PC-9 (cell line): ENCODE measurements around the gene CCDC148. TPM values are rescaled to one million over a fixed set of nuclear protein-coding genes. Genes with fewer than 3 reads are reported as not detected.

ENCODE experiments used
- BruUV-seq: library from RNA; stranded (reverse); fragments of 400-500 nt; replicated peaks from 2 replicates; lab custom pipeline; 2021; lab: Mats Ljungman, UMichigan
- CTCF ChIA-PET: fragments of 300-600 bp; sonication (Branson Sonifier 250); formaldehyde crosslinking; loops from one replicate; lab custom pipeline; 2022; ENCODE audit warnings: antibody characterized with exemption; lab: Charles Lee
- POLR2A ChIA-PET: fragments of 300-600 bp; sonication (Branson Sonifier 250); formaldehyde crosslinking; loops from one replicate; lab custom pipeline; 2022; ENCODE audit warnings: antibody characterized with exemption; ENCODE audit not compliant: unreplicated experiment; lab: Charles Lee
- DNase-seq, 2 experiments: peaks; one replicate each; pipeline versions ENCODE4 v3.0.0 to v3.0.0-alpha.2; 2015 to 2022; ENCODE audit warnings: mixed read lengths in 1 of 2
- H2AFZ ChIP-seq: fragments of 200-600 bp; sonication (generic); 2 replicates; pipeline ENCODE4 v1.8.1; 2017; ENCODE audit warnings: antibody characterized with exemption
- H3F3A ChIP-seq: fragments of 200-600 bp; sonication (generic); 2 replicates; pipeline ENCODE4 v1.8.1; 2017; ENCODE audit warnings: antibody characterized with exemption, mild to moderate bottlenecking, low read depth; ENCODE audit not compliant: insufficient read depth
- H3K27ac ChIP-seq: fragments of 200-600 bp; sonication (generic); 2 replicates; pipeline ENCODE4 v1.6.1; 2016; ENCODE audit warnings: mixed run types
- H3K27me3 ChIP-seq: fragments of 200-600 bp; sonication (generic); 2 replicates; pipeline ENCODE4 v1.6.1; 2016; ENCODE audit warnings: low read depth, mixed run types; ENCODE audit not compliant: insufficient read depth
- H3K36me3 ChIP-seq: fragments of 200-600 bp; sonication (generic); 2 replicates; pipeline ENCODE4 v1.6.1; 2016; ENCODE audit warnings: low read depth, mixed run types
- H3K4me1 ChIP-seq: fragments of 200-600 bp; sonication (generic); replicated peaks from 2 replicates; pipeline ENCODE4 v1.6.1; 2016; ENCODE audit warnings: mixed run types; ENCODE audit not compliant: insufficient read depth
- H3K4me2 ChIP-seq: fragments of 200-600 bp; sonication (generic); 2 replicates; pipeline ENCODE4 v1.6.1; 2017; ENCODE audit warnings: mixed run types
- H3K4me3 ChIP-seq: fragments of 200-600 bp; sonication (generic); 2 replicates; pipeline ENCODE4 v1.6.1; 2016; ENCODE audit warnings: mixed run types
- H3K79me2 ChIP-seq: fragments of 200-600 bp; sonication (generic); 2 replicates; pipeline ENCODE4 v1.6.1; 2017; ENCODE audit warnings: low read depth, mixed run types
- H3K9me2 ChIP-seq: fragments of 200-600 bp; sonication (generic); 2 replicates; pipeline ENCODE4 v1.8.1; 2017; ENCODE audit warnings: mild to moderate bottlenecking; ENCODE audit not compliant: insufficient read depth
- H3K9me3 ChIP-seq: fragments of 200-600 bp; sonication (generic); 2 replicates; pipeline ENCODE4 v1.8.1; 2016; ENCODE audit warnings: low read depth; ENCODE audit not compliant: insufficient read depth
- H4K20me1 ChIP-seq: fragments of 200-600 bp; sonication (generic); 2 replicates; pipeline ENCODE4 v1.8.1; 2017; ENCODE audit not compliant: insufficient read depth
- CTCF ChIP-seq: fragments of 200-600 bp; sonication (generic); conservative IDR thresholded peaks from 2 replicates; pipeline ENCODE4 v1.6.1; 2017; ENCODE audit warnings: mixed run types, antibody characterized with exemption, mild to moderate bottlenecking, moderate library complexity
- EZH2 ChIP-seq: fragments of 200-600 bp; sonication (generic); IDR thresholded peaks from 2 replicates; pipeline ENCODE4 v1.8.0; 2017; ENCODE audit warnings: antibody characterized with exemption, low read depth
- intact Hi-C: fragments of 100-400 bp; cut with micrococcal nuclease; formaldehyde crosslinking; loops from one replicate; pipeline ENCODE4 v1.10.0; 2022; ENCODE audit not compliant: unreplicated experiment
- total RNA-seq: library from RNA; stranded (reverse); gene quantifications from 2 replicates; pipeline ENCODE4 v1.2.3, GENCODE V29; 2021

Gene CCDC148
- total RNA-seq, 1 experiment from 2014 or later, result 1.8 TPM

- Histone ChIP-seq H3K4me1 (no peaks in the 10 kb centered on the region), H3F3A (no peaks in the 10 kb centered on the region), H3K27ac (no peak overlapping the region), H4K20me1 (no peaks in the 10 kb centered on the region), H3K36me3 (no peaks in the 10 kb centered on the region), H2AFZ (no peak overlapping the region), H3K4me2 (no peak overlapping the region), H3K79me2 (no peaks in the 10 kb centered on the region), H3K9me2 (no peaks in the 10 kb centered on the region), H3K9me3 (no peaks in the 10 kb centered on the region), H3K4me3 (no peak overlapping the region), H3K27me3 (no peaks in the 10 kb centered on the region)
- DNase-seq, result no peak
- CTCF ChIA-PET, result interaction anchor here (0.6 kb wide), 1 partner anchor 283 kb away, joined by 3 read pairs; no protein-coding TSS in a partner anchor
- POLR2A ChIA-PET, result no interaction called here
- TF ChIP-seq EZH2, result no peak
- no peak for TF ChIP-seq CTCF
- BruUV-seq, result no TSS peak
- intact Hi-C loops, result loop anchor here (5.0 kb wide), 1 partner anchor 279 kb away; the partner anchor contains the start of genes CCDC148 and PKP4
Measured at GRCh38 chr2:158178646-158179045, 277.9 kb downstream of the CCDC148 start.

GRCh38 chr2:158174956-158175355 is 281.6 kb downstream of the CCDC148 start:
- no peaks in the 10 kb centered on the region for H4K20me1 ChIP-seq
- no peak for TF ChIP-seq CTCF
- POLR2A ChIA-PET, result no interaction called here
- no peaks in the 10 kb centered on the region for H3F3A ChIP-seq
- no peak overlapping the region for H3K4me3 ChIP-seq
- H3K79me2 ChIP-seq, result no peaks in the 10 kb centered on the region
- no peaks in the 10 kb centered on the region for H3K9me2 ChIP-seq
- intact Hi-C loops, result loop anchor here (5.0 kb wide), 1 partner anchor 282 kb away; the partner anchor contains the start of genes CCDC148 and PKP4
- no peak overlapping the region for H2AFZ ChIP-seq
- DNase-seq, result no peak
- CTCF ChIA-PET, result no interaction called here
- no peaks in the 10 kb centered on the region for H3K9me3 ChIP-seq
- BruUV-seq, result no TSS peak
- no peak overlapping the region for H3K27ac ChIP-seq
- H3K4me2 ChIP-seq, result no peak overlapping the region
- H3K4me1 ChIP-seq, result no peaks in the 10 kb centered on the region
- H3K27me3 ChIP-seq, result no peaks in the 10 kb centered on the region
- no peaks in the 10 kb centered on the region for H3K36me3 ChIP-seq

GRCh38 chr2:158174495-158174894 is 282.1 kb downstream of the CCDC148 start:
- H4K20me1 ChIP-seq, result no peaks in the 10 kb centered on the region
- H3K79me2 ChIP-seq, result no peaks in the 10 kb centered on the region
- no TSS peak for BruUV-seq
- no peaks in the 10 kb centered on the region for H3K36me3 ChIP-seq
- DNase-seq, result no peak
- H2AFZ ChIP-seq, result no peak overlapping the region
- H3K9me2 ChIP-seq, result no peaks in the 10 kb centered on the region
- ChIA-PET CTCF (no interaction called here), POLR2A (no interaction called here)
- no peaks in the 10 kb centered on the region for H3K9me3 ChIP-seq
- H3K27ac ChIP-seq, result no peak overlapping the region
- intact Hi-C loops, result no loop called here
- H3K4me1 ChIP-seq, result no peaks in the 10 kb centered on the region
- TF ChIP-seq CTCF (no peak), EZH2 (no peak)
- H3K4me2 ChIP-seq, result no peak overlapping the region
- no peak overlapping the region for H3K4me3 ChIP-seq
- H3F3A ChIP-seq, result no peaks in the 10 kb centered on the region
- H3K27me3 ChIP-seq, result no peaks in the 10 kb centered on the region
